Mucosa of descending colon (tissue), 3 donors: ENCODE results near the gene MSI2. TPM values are rescaled to one million over a fixed set of nuclear protein-coding genes. Genes with fewer than 3 reads are reported as not detected.

Experiments used
- ATAC-seq: fragments of 200-7000 bp; cut with Tn5 transposase; one replicate; pipeline ENCODE4 v1.9.1; 2020; ENCODE audit warnings: mild to moderate bottlenecking, moderate library complexity
- DNase-seq, 3 donors: peaks; one replicate each; pipeline ENCODE4 v3.0.0-alpha.2; 2020
- H3K36me3 ChIP-seq: fragments of 200-600 bp; one replicate; pipeline ENCODE4 v1.8.0; 2021; ENCODE audit warnings: low read depth, mild to moderate bottlenecking
- H3K4me1 ChIP-seq: fragments of 200-600 bp; one replicate; pipeline ENCODE4 v1.8.0; 2021; ENCODE audit warnings: low read depth, mild to moderate bottlenecking
- H3K4me3 ChIP-seq: fragments of 200-600 bp; one replicate; pipeline ENCODE4 v1.8.0; 2021; ENCODE audit warnings: mild to moderate bottlenecking
- H3K9me3 ChIP-seq: fragments of 200-600 bp; one replicate; pipeline ENCODE4 v1.8.0; 2021; ENCODE audit warnings: mild to moderate bottlenecking
- CTCF ChIP-seq: fragments of 200-600 bp; IDR thresholded peaks from one replicate; pipeline ENCODE4 v1.8.0; 2022; ENCODE audit warnings: antibody characterized with exemption, mild to moderate bottlenecking
- intact Hi-C, 2 donors: fragments of 100-400 bp; cut with DNase I in 1 of 2; cut with micrococcal nuclease in 1 of 2; formaldehyde crosslinking; loops; one replicate each; pipeline versions ENCODE4 v1.11.0 to v1.11.1; 2022; cut with DNase I, micrococcal nuclease
- total RNA-seq, 3 donors: library from RNA; stranded (reverse); fragmentation: NEBNext Ultra II Directional in 2 of 3; extraction: Animal tissue kit (Norgen Biotek cat#: 25700) in 2 of 3; gene quantifications; one replicate each; pipeline versions ENCODE4 v1.2.1 to v1.2.4, GENCODE V29; 2021 to 2023
- donor health status: DM: no; HTN: no; CAD: no; lungs with moderate emphysema.
- donor health status: DM: no; HTN: no; CAD: no.
- donor health status: DM: no; HTN: yes; CAD: no.

The MSI2 gene
- total RNA-seq, 3 donors from 2014 or later: 60.0 to 72.6 (median 65.7) TPM

GRCh38 chr17:57595947-57596695, 339.8 kb downstream of the MSI2 start:
- Histone ChIP-seq H3K36me3 (no peaks in the 10 kb centered on the region), H3K4me3 (no peak overlapping the region), H3K9me3 (no peaks in the 10 kb centered on the region), H3K4me1 (peaks cover 5% of the 10 kb centered on the region)
- ATAC-seq (no peak), DNase-seq (no peak)
- TF ChIP-seq CTCF: no peak
- intact Hi-C loops: no loop called here

- H3K36me3 ChIP-seq: no peaks in the 10 kb centered on the region
- DNase-seq (no peak), ATAC-seq (no peak)
- H3K4me3 ChIP-seq: no peak overlapping the region
- no peaks in the 10 kb centered on the region for H3K9me3 ChIP-seq
- peaks cover 5% of the 10 kb centered on the region for H3K4me1 ChIP-seq
- TF ChIP-seq CTCF: no peak
- intact Hi-C loops: no loop called here
These were observed 340.8 kb downstream of the MSI2 start for GRCh38 chr17:57597101-57597500.

GRCh38 chr17:57597531-57598453, 341.5 kb downstream of the MSI2 start:
- peak; percentile 62 for TF ChIP-seq CTCF
- peak in 2 of 3 donors; percentile 53 to 89 for DNase-seq
- Histone ChIP-seq H3K9me3 (no peaks in the 10 kb centered on the region), H3K36me3 (no peaks in the 10 kb centered on the region), H3K4me3 (no peak overlapping the region), H3K4me1 (peaks cover 5% of the 10 kb centered on the region)
- intact Hi-C loops: no loop called here
- peak; percentile 79 for ATAC-seq

GRCh38 chr17:57599271-57600045, 343.1 kb downstream of the MSI2 start:
- H3K36me3 ChIP-seq: no peaks in the 10 kb centered on the region
- ATAC-seq (no peak), DNase-seq (peak in 1 of 3 donors; percentile 34)
- no peaks in the 10 kb centered on the region for H3K9me3 ChIP-seq
- intact Hi-C loops: loop anchor here in 1 of 2 donors (10.0 kb wide), 1 partner anchor 65 kb away; no protein-coding TSS in a partner anchor
- no peak for TF ChIP-seq CTCF
- H3K4me3 ChIP-seq: no peak overlapping the region
- peaks cover 15% of the 10 kb centered on the region for H3K4me1 ChIP-seq

- ATAC-seq (peak; percentile 41), DNase-seq (no peak)
- no peaks in the 10 kb centered on the region for H3K9me3 ChIP-seq
- intact Hi-C loops: loop anchor here in 1 of 2 donors (10.0 kb wide), 1 partner anchor 65 kb away; no protein-coding TSS in a partner anchor
- TF ChIP-seq CTCF: no peak
- H3K4me1 ChIP-seq: peaks cover 18% of the 10 kb centered on the region
- H3K4me3 ChIP-seq: no peak overlapping the region
- no peaks in the 10 kb centered on the region for H3K36me3 ChIP-seq
These were observed 343.8 kb downstream of the MSI2 start for GRCh38 chr17:57600074-57600473.
